SK-N-SH (cell line): Measurements from ENCODE around the gene ANGPTL1. TPM values are rescaled to one million over a fixed set of nuclear protein-coding genes. Genes with fewer than 3 reads are reported as not detected.

ENCODE experiments used
- CTCF ChIA-PET: fragments of 300-600, 350-600 bp; formaldehyde crosslinking; extraction: SDS; loops from one replicate; lab custom pipeline; 2021; lab: Yijun Ruan, JAX
- POLR2A ChIA-PET: fragments of 350-600 bp; sonication (Branson Sonifier 250); formaldehyde crosslinking; extraction: SDS; loops from one replicate; lab custom pipeline; 2020; ENCODE audit warnings: antibody characterized with exemption, inconsistent platforms; lab: Yijun Ruan, JAX
- DNase-seq: peaks from one replicate; pipeline ENCODE4 v3.0.0; 2012
- H2AFZ ChIP-seq: fragments of 200-600 bp; sonication (generic); 2 replicates; pipeline ENCODE4 v1.8.1; 2016; ENCODE audit warnings: antibody characterized with exemption, mild to moderate bottlenecking, low read depth
- H3F3A ChIP-seq: fragments of 200-600 bp; sonication (generic); replicated peaks from 2 replicates; pipeline ENCODE3; 2016; ENCODE audit warnings: antibody characterized with exemption, mild to moderate bottlenecking; ENCODE audit not compliant: insufficient read depth
- H3K27ac ChIP-seq, 2 experiments: fragments of 200-500 bp in 1 of 2; fragments of 200-600 bp in 1 of 2; sonication (Bioruptor generic) in 1 of 2; sonication (generic), shearing (Covaris generic) in 1 of 2; 2 replicates each; pipeline versions ENCODE4 v1.5.1 to v1.6.1; 2014 to 2016; ENCODE audit warnings: low read depth in 2 of 2, inconsistent platforms in 1 of 2, low read length in 1 of 2, mild to moderate bottlenecking in 1 of 2, mixed read lengths in 1 of 2
- H3K27me3 ChIP-seq: fragments of 200-600 bp; sonication (generic), shearing (Covaris generic); 2 replicates; pipeline ENCODE4 v1.6.1; 2016; ENCODE audit warnings: mixed run types; ENCODE audit not compliant: insufficient read depth
- H3K36me3 ChIP-seq, 2 experiments: fragments of 200-500 bp in 1 of 2; fragments of 200-600 bp in 1 of 2; sonication (Bioruptor generic) in 1 of 2; sonication (generic) in 1 of 2; replicated peaks in 1 of 2; 2 replicates each; pipeline versions ENCODE3 to v1.5.1; 2014 to 2016; ENCODE audit warnings: low read length in 1 of 2, mild to moderate bottlenecking in 1 of 2; ENCODE audit not compliant: insufficient read depth in 2 of 2, control insufficient read depth in 1 of 2
- H3K4me1 ChIP-seq, 2 experiments: fragments of 200-500 bp in 1 of 2; fragments of 200-600 bp in 1 of 2; sonication (Bioruptor generic) in 1 of 2; sonication (generic), shearing (Covaris generic) in 1 of 2; 2 replicates each; pipeline versions ENCODE4 v1.5.1 to v1.6.1; 2014 to 2016; ENCODE audit warnings: low read depth in 1 of 2, low read length in 1 of 2, mixed run types in 1 of 2; ENCODE audit not compliant: insufficient read depth in 2 of 2, control insufficient read depth in 1 of 2
- H3K4me2 ChIP-seq: fragments of 200-600 bp; sonication (generic), shearing (Covaris generic); 2 replicates; pipeline ENCODE4 v1.6.1; 2017; ENCODE audit warnings: mixed run types
- H3K4me3 ChIP-seq, 2 experiments: fragments of 200-500 bp in 1 of 2; fragments of 200-600 bp in 1 of 2; sonication (Bioruptor generic) in 1 of 2; sonication (generic), shearing (Covaris generic) in 1 of 2; 2 replicates each; pipeline versions ENCODE4 v1.5.1 to v1.8.1; 2014 to 2016; ENCODE audit warnings: low read depth in 2 of 2, inconsistent platforms in 1 of 2, low read length in 1 of 2, mild to moderate bottlenecking in 1 of 2, mixed read lengths in 1 of 2, moderate library complexity in 1 of 2
- H3K79me2 ChIP-seq: fragments of 200-600 bp; sonication (generic); 2 replicates; pipeline ENCODE4 v1.8.1; 2017; ENCODE audit warnings: mild to moderate bottlenecking; ENCODE audit not compliant: insufficient read depth
- H3K9ac ChIP-seq: fragments of 200-600 bp; sonication (generic); 2 replicates; pipeline ENCODE4 v1.6.1; 2017; ENCODE audit warnings: mixed run types
- H3K9me2 ChIP-seq: fragments of 200-600 bp; sonication (generic); 2 replicates; pipeline ENCODE4 v1.6.1; 2017; ENCODE audit warnings: mixed run types
- H3K9me3 ChIP-seq: fragments of 200-600 bp; sonication (generic); 2 replicates; pipeline ENCODE4 v1.6.1; 2017; ENCODE audit warnings: mixed run types, mild to moderate bottlenecking, moderate library complexity
- H4K20me1 ChIP-seq: fragments of 200-600 bp; sonication (generic); 2 replicates; pipeline ENCODE4 v1.6.1; 2017; ENCODE audit warnings: mild to moderate bottlenecking, mixed run types; ENCODE audit not compliant: insufficient read depth
- CTCF ChIP-seq: fragments of 200-600 bp; sonication (generic); IDR thresholded peaks from 2 replicates; pipeline ENCODE4 v1.6.1; 2017; ENCODE audit warnings: antibody characterized with exemption, mild to moderate bottlenecking, moderate library complexity
- ELF1 ChIP-seq: IDR thresholded peaks from 2 replicates; pipeline ENCODE4 v1.4.0; 2012
- EP300 ChIP-seq, 2 experiments: IDR thresholded peaks; 2 replicates each; pipeline versions ENCODE4 v1.4.0 to v1.6.1; 2012; ENCODE audit warnings: borderline replicate concordance in 1 of 2, low read depth in 1 of 2, low read length in 1 of 2
- EZH2phosphoT487 ChIP-seq: fragments of 200-600 bp; sonication (generic); IDR thresholded peaks from 2 replicates; pipeline ENCODE4 v1.6.1; 2017; ENCODE audit warnings: low read depth, mixed run types, mild to moderate bottlenecking, antibody characterized with exemption, moderate library complexity, borderline replicate concordance
- FOXJ3 ChIP-seq: sonication (generic); formaldehyde crosslinking; IDR thresholded peaks from 2 replicates; pipeline ENCODE4 v1.5.1; 2020; ENCODE audit warnings: mild to moderate bottlenecking, missing genetic modification reagents
- IRF3 ChIP-seq: fragments of 150-350 bp; IDR thresholded peaks from 2 replicates; pipeline ENCODE4 v1.6.1; 2016; ENCODE audit warnings: mild to moderate bottlenecking, low read depth, low read length
- NFIC ChIP-seq: IDR thresholded peaks from 2 replicates; pipeline ENCODE4 v1.4.0; 2012; ENCODE audit warnings: borderline replicate concordance
- RCOR1 ChIP-seq: fragments of 150-350 bp; IDR thresholded peaks from 2 replicates; pipeline ENCODE4 v1.6.1; 2017; ENCODE audit warnings: antibody characterized with exemption, low read length
- REST ChIP-seq: IDR thresholded peaks from 2 replicates; pipeline ENCODE4 v1.6.1; 2012; ENCODE audit warnings: mild to moderate bottlenecking, low read depth, low read length, moderate library complexity
- RXRA ChIP-seq: IDR thresholded peaks from 2 replicates; pipeline ENCODE4 v1.4.0; 2012; ENCODE audit warnings: low read depth, mild to moderate bottlenecking, borderline replicate concordance
- SMC3 ChIP-seq: IDR thresholded peaks from 2 replicates; pipeline ENCODE4 v1.6.1; 2012; ENCODE audit warnings: low read depth, low read length, improper control_type of control experiment
- TCF12 ChIP-seq: IDR thresholded peaks from 2 replicates; pipeline ENCODE4 v1.4.0; 2012
- USF2 ChIP-seq: fragments of 150-350 bp; IDR thresholded peaks from 2 replicates; pipeline ENCODE4 v1.6.1; 2017; ENCODE audit warnings: antibody characterized with exemption, low read length, low read depth, borderline replicate concordance
- ZBTB33 ChIP-seq: IDR thresholded peaks from 2 replicates; pipeline ENCODE4 v1.4.0; 2012; ENCODE audit warnings: low read depth, borderline replicate concordance
- polyA plus RNA-seq, 3 experiments: library from polyadenylated mRNA; depleted of rRNA; stranded (reverse); fragments of >200 nt; gene quantifications; 2 replicates each; pipeline ENCODE4 v1.2.3, GENCODE V29; 2012

The ANGPTL1 gene
- polyA plus RNA-seq, 1 of the 3 experiments (the other 2 are of a cell fraction), result not detected

GRCh38 chr1:178871551-178872320 is 859 bp upstream of the ANGPTL1 start:
- Histone ChIP-seq H3K36me3 (peaks cover 3 to 9% of the 10 kb centered on the region in 2 experiments), H3K9ac (no peak overlapping the region), H3K79me2 (no peaks in the 10 kb centered on the region), H3K4me2 (no peak overlapping the region), H3K27me3 (no peaks in the 10 kb centered on the region), H3K4me1 (peaks cover 19 to 27% of the 10 kb centered on the region in 2 experiments; a peak in 3 of 4 replicates), H2AFZ (no peak overlapping the region), H3K9me3 (no peaks in the 10 kb centered on the region), H3F3A (peaks cover 3% of the 10 kb centered on the region), H3K4me3 (no peak overlapping the region), H3K9me2 (no peaks in the 10 kb centered on the region), H4K20me1 (no peaks in the 10 kb centered on the region), H3K27ac (peak overlapping the region in 1 of 2 experiments; percentile 53; a peak in 2 of 4 replicates)
- no peak for DNase-seq
- CTCF ChIA-PET, result interaction anchor here (0.6 to 1.5 kb wide), 5 partner anchors 21 to 133 kb away, joined by 3 to 7 read pairs (median 3); no protein-coding TSS in a partner anchor
- POLR2A ChIA-PET, result no interaction called here
- no peak for TF ChIP-seq FOXJ3
- no peak for TF ChIP-seq EZH2phosphoT487
- no peak for TF ChIP-seq EP300 (IDR thresholded peaks at IDR 0.05; ENCODE audit: borderline replicate concordance in 1 of 2, low read depth in 1 of 2, low read length in 1 of 2)
- TF ChIP-seq RXRA, result no peak
- no peak for TF ChIP-seq RCOR1
- TF ChIP-seq NFIC, result no peak
- TF ChIP-seq SMC3, result no peak
- TF ChIP-seq ELF1, result no peak
- TF ChIP-seq CTCF, result no peak
- TF ChIP-seq IRF3, result no peak
- TF ChIP-seq ZBTB33, result no peak
- no peak for TF ChIP-seq REST
- TF ChIP-seq TCF12, result no peak
- TF ChIP-seq USF2, result no peak
